Measurements from ENCODE around the gene GATB. TPM values are rescaled to one million over a fixed set of nuclear protein-coding genes. Genes with fewer than 3 reads are reported as not detected.

The GATB gene
- total and polyA plus RNA-seq, 10 of the 15 experiments (the other 5 are each of a cell fraction or from before 2014, with no cell fraction given), result 20.5 to 37.3 (median 30.5) TPM

DNA sequence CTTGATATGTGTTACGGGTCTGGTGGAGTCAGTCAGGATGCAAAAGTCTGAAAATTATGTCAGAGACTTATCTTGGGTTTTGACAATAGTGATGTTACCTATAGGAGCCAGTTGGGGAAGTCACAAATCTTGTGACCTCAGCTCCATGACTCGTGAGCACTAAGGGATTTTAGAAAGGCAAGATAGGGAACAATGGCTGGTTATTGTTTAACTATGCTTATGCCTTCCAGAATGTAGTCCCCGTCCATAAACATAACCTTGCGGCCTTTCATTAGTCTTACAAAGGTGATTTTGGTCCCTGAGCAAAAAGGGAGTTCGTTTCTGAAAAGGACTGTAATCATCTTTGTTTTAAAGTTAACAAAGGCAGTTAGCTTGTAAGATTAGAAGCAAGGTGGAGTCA lies 23.9 kb upstream of the GATB start (continued):
- TF ChIP-seq GABPA (IDR thresholded peaks at IDR 0.05; ENCODE audit: low read depth) (no peak), SIX5 (IDR thresholded peaks at IDR 0.05; ENCODE audit: low read depth, low read length, severe bottlenecking) (no peak), TCF7 (IDR thresholded peaks at IDR 0.05; ENCODE audit: borderline replicate concordance) (no peak), NR2C1 (IDR thresholded peaks at IDR 0.05) (no peak)
- TF ChIP-seq, protein P1, sequence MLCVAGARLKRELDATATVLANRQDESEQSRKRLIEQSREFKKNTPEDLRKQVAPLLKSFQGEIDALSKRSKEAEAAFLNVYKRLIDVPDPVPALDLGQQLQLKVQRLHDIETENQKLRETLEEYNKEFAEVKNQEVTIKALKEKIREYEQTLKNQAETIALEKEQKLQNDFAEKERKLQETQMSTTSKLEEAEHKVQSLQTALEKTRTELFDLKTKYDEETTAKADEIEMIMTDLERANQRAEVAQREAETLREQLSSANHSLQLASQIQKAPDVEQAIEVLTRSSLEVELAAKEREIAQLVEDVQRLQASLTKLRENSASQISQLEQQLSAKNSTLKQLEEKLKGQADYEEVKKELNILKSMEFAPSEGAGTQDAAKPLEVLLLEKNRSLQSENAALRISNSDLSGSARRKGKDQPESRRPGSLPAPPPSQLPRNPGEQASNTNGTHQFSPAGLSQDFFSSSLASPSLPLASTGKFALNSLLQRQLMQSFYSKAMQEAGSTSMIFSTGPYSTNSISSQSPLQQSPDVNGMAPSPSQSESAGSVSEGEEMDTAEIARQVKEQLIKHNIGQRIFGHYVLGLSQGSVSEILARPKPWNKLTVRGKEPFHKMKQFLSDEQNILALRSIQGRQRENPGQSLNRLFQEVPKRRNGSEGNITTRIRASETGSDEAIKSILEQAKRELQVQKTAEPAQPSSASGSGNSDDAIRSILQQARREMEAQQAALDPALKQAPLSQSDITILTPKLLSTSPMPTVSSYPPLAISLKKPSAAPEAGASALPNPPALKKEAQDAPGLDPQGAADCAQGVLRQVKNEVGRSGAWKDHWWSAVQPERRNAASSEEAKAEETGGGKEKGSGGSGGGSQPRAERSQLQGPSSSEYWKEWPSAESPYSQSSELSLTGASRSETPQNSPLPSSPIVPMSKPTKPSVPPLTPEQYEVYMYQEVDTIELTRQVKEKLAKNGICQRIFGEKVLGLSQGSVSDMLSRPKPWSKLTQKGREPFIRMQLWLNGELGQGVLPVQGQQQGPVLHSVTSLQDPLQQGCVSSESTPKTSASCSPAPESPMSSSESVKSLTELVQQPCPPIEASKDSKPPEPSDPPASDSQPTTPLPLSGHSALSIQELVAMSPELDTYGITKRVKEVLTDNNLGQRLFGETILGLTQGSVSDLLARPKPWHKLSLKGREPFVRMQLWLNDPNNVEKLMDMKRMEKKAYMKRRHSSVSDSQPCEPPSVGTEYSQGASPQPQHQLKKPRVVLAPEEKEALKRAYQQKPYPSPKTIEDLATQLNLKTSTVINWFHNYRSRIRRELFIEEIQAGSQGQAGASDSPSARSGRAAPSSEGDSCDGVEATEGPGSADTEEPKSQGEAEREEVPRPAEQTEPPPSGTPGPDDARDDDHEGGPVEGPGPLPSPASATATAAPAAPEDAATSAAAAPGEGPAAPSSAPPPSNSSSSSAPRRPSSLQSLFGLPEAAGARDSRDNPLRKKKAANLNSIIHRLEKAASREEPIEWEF (IDR thresholded peaks at IDR 0.05; ENCODE audit: insufficient replicate concordance, low read depth, low read length), result no peak

DNA sequence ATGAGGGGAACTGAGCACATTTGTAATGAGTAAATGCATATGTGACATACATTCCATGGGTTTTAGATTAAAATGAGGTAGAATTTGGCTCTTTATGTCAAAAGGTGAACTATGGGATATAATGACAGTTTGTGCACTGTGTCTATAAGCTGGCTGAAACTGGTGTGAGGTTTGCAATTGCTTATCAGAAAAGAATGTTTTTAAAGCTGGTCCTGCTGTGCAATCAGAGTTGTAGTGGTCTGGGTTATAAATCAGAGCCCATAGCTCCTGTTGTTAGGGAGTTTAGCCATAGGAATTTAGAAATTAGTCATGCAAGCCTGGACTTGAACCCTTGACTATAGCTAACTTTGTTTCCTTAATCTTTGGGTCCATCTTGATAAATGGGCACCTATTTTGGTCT lies 23.1 kb upstream of the GATB start:
- intact Hi-C loops (cut with micrococcal nuclease; ENCODE audit: unreplicated experiment), result no loop called here
- no peak overlapping the region for H3K4me2 ChIP-seq (ENCODE audit: control insufficient read depth, insufficient read depth)
- H3K4me3 ChIP-seq, result no peak overlapping the region
- no peak for ATAC-seq
- TF ChIP-seq GATAD2B (conservative IDR thresholded peaks at IDR 0.05; ENCODE audit: low read depth) (no peak), BHLHE40 (IDR thresholded peaks at IDR 0.05; ENCODE audit: borderline replicate concordance in 1 of 2, low read depth in 2 of 2, low read length in 1 of 2) (no peak), TCF7 (IDR thresholded peaks at IDR 0.05; ENCODE audit: borderline replicate concordance) (no peak), CHD1 (IDR thresholded peaks at IDR 0.05; ENCODE audit: low read depth, low read length) (no peak), RB1 (IDR thresholded peaks at IDR 0.05; ENCODE audit: borderline replicate concordance) (no peak), IKZF2 (IDR thresholded peaks at IDR 0.05) (no peak), BCL11A (IDR thresholded peaks at IDR 0.05; ENCODE audit: low read depth, low read length) (no peak), EGR1 (IDR thresholded peaks at IDR 0.05; ENCODE audit: borderline replicate concordance in 1 of 2, low read depth in 2 of 2, low read length in 2 of 2) (no peak)
- no peak for DNase-seq (ENCODE audit: low read depth, low spot score)
- H4K20me1 ChIP-seq (ENCODE audit: control insufficient read depth, insufficient read depth), result no peaks in the 10 kb centered on the region
- in situ Hi-C loops (cut with MboI), result no loop called here
- no peak overlapping the region for H3K9ac ChIP-seq (ENCODE audit: control insufficient read depth, insufficient read depth, low read length)
- H3K79me2 ChIP-seq (ENCODE audit: control insufficient read depth, insufficient read depth, low read length), result no peaks in the 10 kb centered on the region
- H3K36me3 ChIP-seq (ENCODE audit: control insufficient read depth in 2 of 2, insufficient read depth in 2 of 2, low read length in 1 of 2), result no peaks in the 10 kb centered on the region
- RAD21 ChIA-PET (ENCODE audit: unreplicated experiment), result no interaction called here
- CTCF ChIA-PET, result interaction anchor here (1.1 kb wide), 1 partner anchor 12 kb away, joined by 4 read pairs; no protein-coding TSS in a partner anchor
- H2AFZ ChIP-seq (ENCODE audit: control insufficient read depth, low read depth, low read length), result no peak overlapping the region
- no TSS peak for BruUV-seq (replicated peaks)
- no peaks in the 10 kb centered on the region for H3K4me1 ChIP-seq (ENCODE audit: control insufficient read depth, insufficient read depth, low read length)
- SMC1A ChIA-PET (ENCODE audit: uncharacterized antibody, unreplicated experiment), result interaction anchor here (0.7 to 0.9 kb wide), 2 partner anchors 11 to 16 kb away, joined by 3 to 5 read pairs; no protein-coding TSS in a partner anchor
- no peaks in the 10 kb centered on the region for H3K9me3 ChIP-seq (replicated peaks; ENCODE audit: control insufficient read depth, insufficient read depth, low read length)
- no peak overlapping the region for H3K27ac ChIP-seq (ENCODE audit: control insufficient read depth, insufficient read depth)
- no peaks in the 10 kb centered on the region; a peak in 1 of 4 replicates for H3K27me3 ChIP-seq (replicated peaks in 1 of 2; ENCODE audit: control insufficient read depth in 2 of 2, insufficient read depth in 2 of 2, low read length in 1 of 2)
- POLR2A ChIA-PET, result no interaction called here
- FAIRE-seq, result no peak

All from GM12878 (cell line).